Upper lobe of right lung (tissue), 1 donor: ENCODE data around the gene CDK13. TPM values are rescaled to one million over a fixed set of nuclear protein-coding genes. Genes with fewer than 3 reads are reported as not detected.
"Not testable (repeated sequence)": the region's sequence is repeated elsewhere in the genome, so short reads cannot be mapped to it uniquely, and the experiment has no call there.

Experiments
- ATAC-seq: fragments of 200-7000 bp; cut with Tn5 transposase; one replicate; pipeline ENCODE4 v1.9.1; 2020; ENCODE audit warnings: mild to moderate bottlenecking, moderate library complexity
- DNase-seq: peaks from one replicate; pipeline ENCODE4 v3.0.0-alpha.2; 2020
- H3K27ac ChIP-seq: fragments of 200-600 bp; one replicate; pipeline ENCODE4 v1.8.0; 2022
- H3K27me3 ChIP-seq: fragments of 200-600 bp; one replicate; pipeline ENCODE4 v1.8.0; 2022; ENCODE audit warnings: mild to moderate bottlenecking
- H3K36me3 ChIP-seq: fragments of 200-600 bp; one replicate; pipeline ENCODE4 v1.8.0; 2022
- H3K4me1 ChIP-seq: fragments of 200-600 bp; one replicate; pipeline ENCODE4 v1.8.0; 2022
- H3K4me3 ChIP-seq: fragments of 200-600 bp; one replicate; pipeline ENCODE4 v1.8.0; 2022; ENCODE audit warnings: mild to moderate bottlenecking
- H3K9me3 ChIP-seq: fragments of 200-600 bp; one replicate; pipeline ENCODE4 v1.8.0; 2022
- CTCF ChIP-seq: fragments of 200-600 bp; IDR thresholded peaks from one replicate; pipeline ENCODE4 v1.8.0; 2022; ENCODE audit warnings: antibody characterized with exemption
- intact Hi-C: fragments of 100-400 bp; cut with DNase I; formaldehyde crosslinking; loops from one replicate; pipeline ENCODE4 v1.11.0; 2022
- total RNA-seq: library from RNA; stranded (reverse); fragmentation: NEBNext Ultra II Directional; extraction: Animal tissue kit (Norgen Biotek cat#: 25700); gene quantifications from one replicate; pipeline ENCODE4 v1.2.1, GENCODE V29; 2021
- donor health status: DM: no; HTN: yes; CAD: no; lungs with severe emphysema.

The CDK13 gene
- total RNA-seq, 1 donor from 2014 or later: 51.4 TPM

GRCh38 chr7:39910108-39910869 is 39.8 kb upstream of the CDK13 start:
- intact Hi-C loops: no loop called here
- H3K36me3 ChIP-seq: no peaks in the 10 kb centered on the region
- no peak overlapping the region for H3K4me3 ChIP-seq
- H3K27me3 ChIP-seq: no peaks in the 10 kb centered on the region
- no peak for TF ChIP-seq CTCF
- no peak overlapping the region for H3K27ac ChIP-seq
- H3K4me1 ChIP-seq: no peaks in the 10 kb centered on the region
- H3K9me3 ChIP-seq: peaks cover 5% of the 10 kb centered on the region
- ATAC-seq (no peak), DNase-seq (no peak)

- intact Hi-C loops: no loop called here
- no peak for ATAC-seq
- H3K27ac ChIP-seq: no peak overlapping the region
Measured at GRCh38 chr7:39911167-39911566, 38.9 kb upstream of the CDK13 start.

GRCh38 chr7:39915847-39916246 is 34.2 kb upstream of the CDK13 start:
- H3K4me1 ChIP-seq, H3K36me3 ChIP-seq, intact Hi-C loops, H3K27me3 ChIP-seq, DNase-seq, H3K27ac ChIP-seq, ATAC-seq, H3K9me3 ChIP-seq, H3K4me3 ChIP-seq: not testable (repeated sequence)

More at GRCh38 chr7:39911167-39911566, 38.9 kb upstream of the CDK13 start:
- Histone ChIP-seq H3K9me3 (peaks cover 5% of the 10 kb centered on the region), H3K36me3 (no peaks in the 10 kb centered on the region), H3K4me1 (no peaks in the 10 kb centered on the region), H3K4me3 (no peak overlapping the region), H3K27me3 (no peaks in the 10 kb centered on the region)
- no peak for TF ChIP-seq CTCF
- no peak for DNase-seq

GRCh38 chr7:39919646-39920045 is 30.4 kb upstream of the CDK13 start:
- no peak for TF ChIP-seq CTCF
- DNase-seq (no peak), ATAC-seq (no peak)
- Histone ChIP-seq H3K9me3 (no peaks in the 10 kb centered on the region), H3K4me1 (no peaks in the 10 kb centered on the region), H3K36me3 (no peaks in the 10 kb centered on the region), H3K4me3 (no peak overlapping the region), H3K27ac (no peak overlapping the region), H3K27me3 (no peaks in the 10 kb centered on the region)
- intact Hi-C loops: no loop called here

- no peaks in the 10 kb centered on the region for H3K36me3 ChIP-seq
- no peaks in the 10 kb centered on the region for H3K27me3 ChIP-seq
- no peak for TF ChIP-seq CTCF
- no peak for ATAC-seq
- DNase-seq: no peak
- H3K4me3 ChIP-seq: no peak overlapping the region
- no peaks in the 10 kb centered on the region for H3K4me1 ChIP-seq
- no peaks in the 10 kb centered on the region for H3K9me3 ChIP-seq
- intact Hi-C loops: no loop called here
- no peak overlapping the region for H3K27ac ChIP-seq
Measured at GRCh38 chr7:39921506-39922175, 28.4 kb upstream of the CDK13 start.

- no peak for TF ChIP-seq CTCF
- Histone ChIP-seq H3K36me3 (no peaks in the 10 kb centered on the region), H3K27me3 (no peaks in the 10 kb centered on the region), H3K4me3 (no peak overlapping the region), H3K27ac (no peak overlapping the region), H3K9me3 (no peaks in the 10 kb centered on the region), H3K4me1 (no peaks in the 10 kb centered on the region)
- DNase-seq (no peak), ATAC-seq (no peak)
- intact Hi-C loops: no loop called here
Measured at GRCh38 chr7:39922580-39922979, 27.5 kb upstream of the CDK13 start.
